Measurements from ENCODE around the gene SDK1. TPM values are rescaled to one million over a fixed set of nuclear protein-coding genes. Genes with fewer than 3 reads are reported as not detected.

Gene SDK1
- total and polyA plus RNA-seq, 2 of the 8 experiments (the other 6 are each of a cell fraction or from before 2014, with no cell fraction given): 3.3 to 7.2 TPM

GRCh38 chr7:4093035-4093434 lies 792.0 kb downstream of the SDK1 start:
- H3K27me3 ChIP-seq (replicated peaks in 1 of 4; ENCODE audit: control insufficient read depth in 3 of 4, extremely low read depth in 1 of 4, insufficient read depth in 3 of 4, low read length in 3 of 4): no peaks in the 10 kb centered on the region
- H3K23ac ChIP-seq (ENCODE audit: insufficient read length): no peak overlapping the region
- WGBS, 2 experiments (ENCODE audit: extremely low coverage in 1 of 2, insufficient coverage in 1 of 2, insufficient read length in 1 of 2, insufficient replicate concordance in 2 of 2, low coverage in 1 of 2, low lambda C conversion rate in 2 of 2, missing lambda C conversion rate in 1 of 2): 91% methylated on average over 2 of the region's 2 CpGs; no CpG with 5 or more reads in 1 of the 2 experiments
- no peak overlapping the region for H3K4me3 ChIP-seq (ENCODE audit: extremely low read depth in 1 of 4, insufficient read depth in 2 of 4, low read depth in 3 of 4, low read length in 4 of 4)
- no peaks in the 10 kb centered on the region for H3K23me2 ChIP-seq (ENCODE audit: low read depth, low read length)
- FAIRE-seq: no peak
- no peaks in the 10 kb centered on the region for H3K36me3 ChIP-seq (ENCODE audit: control insufficient read depth in 2 of 4, insufficient read depth in 4 of 4, low read length in 3 of 4)
- H4K8ac ChIP-seq (ENCODE audit: extremely low read depth, insufficient read depth, low read length): no peak overlapping the region
- H2BK12ac ChIP-seq (ENCODE audit: low read depth, low read length): no peak overlapping the region
- no peak overlapping the region for H3K9ac ChIP-seq (replicated peaks in 1 of 4; ENCODE audit: extremely low read depth in 1 of 4, low read depth in 3 of 4, low read length in 3 of 4)
- H4K20me1 ChIP-seq (replicated peaks in 1 of 2; ENCODE audit: control insufficient read depth in 1 of 2, insufficient read depth in 2 of 2, low read length in 2 of 2): no peaks in the 10 kb centered on the region
- no peak overlapping the region for H3K4ac ChIP-seq (replicated peaks; ENCODE audit: insufficient read length, low read depth, low read length)
- H4K5ac ChIP-seq (ENCODE audit: insufficient read length, low read depth, low read length): no peak overlapping the region
- H3K56ac ChIP-seq (replicated peaks; ENCODE audit: insufficient read length, low read depth, low read length): no peak overlapping the region
- DNase-seq (ENCODE audit: low read depth in 1 of 2, low spot score in 2 of 2): no peak
- CTCF ChIA-PET (ENCODE audit: partially characterized antibody): interaction anchor here (1.8 kb wide), 1 partner anchor 11 kb away, joined by 6 read pairs; no protein-coding TSS in a partner anchor
- H2BK20ac ChIP-seq (ENCODE audit: low read length): no peak overlapping the region
- no peak overlapping the region for H3K14ac ChIP-seq (ENCODE audit: insufficient read length)
- no peak overlapping the region for H2BK15ac ChIP-seq (ENCODE audit: low read length)
- H2AFZ ChIP-seq (ENCODE audit: low read length): no peak overlapping the region
- H3K9me3 ChIP-seq (ENCODE audit: insufficient read depth in 2 of 2, low read depth in 1 of 2, low read length in 1 of 2): peaks cover 8 to 13% of the 10 kb centered on the region in 2 experiments
- H3K18ac ChIP-seq (ENCODE audit: extremely low read depth, low read length): no peak overlapping the region
- no peak overlapping the region for H3K27ac ChIP-seq (ENCODE audit: low read depth, low read length)
- H3K4me2 ChIP-seq (ENCODE audit: insufficient read depth in 1 of 2, low read depth in 2 of 2, low read length in 2 of 2): no peak overlapping the region
- no peaks in the 10 kb centered on the region for H3K79me2 ChIP-seq (ENCODE audit: control insufficient read depth in 1 of 2, insufficient read depth in 2 of 2, low read length in 2 of 2)
- no peak overlapping the region for H2BK120ac ChIP-seq (replicated peaks; ENCODE audit: low read depth, low read length)
- H2BK5ac ChIP-seq (ENCODE audit: low read depth, low read length): no peak overlapping the region
- no peak overlapping the region for H4K91ac ChIP-seq (replicated peaks; ENCODE audit: insufficient read length, low read length)
- POLR2A ChIA-PET (ENCODE audit: partially characterized antibody): no interaction called here
- H2AK5ac ChIP-seq (ENCODE audit: low read depth, low read length): no peak overlapping the region
- no peaks in the 10 kb centered on the region for H3K79me1 ChIP-seq (ENCODE audit: low read depth, low read length)
- no peaks in the 10 kb centered on the region for H3K4me1 ChIP-seq (replicated peaks in 1 of 4; ENCODE audit: control insufficient read depth in 3 of 4, insufficient read depth in 4 of 4, low read length in 3 of 4)
- TF ChIP-seq RFX5 (IDR thresholded peaks at IDR 0.05; ENCODE audit: borderline replicate concordance, low read depth, low read length) (no peak), SP2 (IDR thresholded peaks at IDR 0.05; ENCODE audit: low read length) (no peak), GABPA (IDR thresholded peaks at IDR 0.05; ENCODE audit: borderline replicate concordance, insufficient read depth, low read length) (no peak), CBX5 (IDR thresholded peaks at IDR 0.05; ENCODE audit: low read depth, low read length) (no peak), JUN (IDR thresholded peaks at IDR 0.05; ENCODE audit: low read depth, low read length) (no peak), CTCF (IDR thresholded peaks at IDR 0.05; ENCODE audit: control extremely low read depth in 1 of 3, insufficient read depth in 1 of 3, low read depth in 1 of 3, low read length in 3 of 3) (no peak), TBP (IDR thresholded peaks at IDR 0.05; ENCODE audit: low read depth, low read length) (no peak), TEAD4 (IDR thresholded peaks at IDR 0.05; ENCODE audit: low read depth, low read length) (no peak), HDAC6 (IDR thresholded peaks at IDR 0.05; ENCODE audit: low read depth, low read length) (no peak), SIX5 (IDR thresholded peaks at IDR 0.05; ENCODE audit: low read depth, low read length) (no peak)
